Fibroblast of skin of left biceps (primary cell): Measurements from ENCODE around the gene SMARCA4.
A peak's percentile ranks its signal among the peaks of the same experiment; 100 is the strongest.
"Not testable (repeated sequence)": the region's sequence is repeated elsewhere in the genome, so short reads cannot be mapped to it uniquely, and the experiment has no call there.

ENCODE experiments used
- DNase-seq, 2 experiments: peaks; one replicate each; pipeline ENCODE4 v3.0.0-alpha.2; 2013; ENCODE audit warnings: low read depth in 2 of 2

SMARCA4 gene

GRCh38 chr19:10928563-10929401 is 32.0 kb upstream of the SMARCA4 start, which contains the start of the genes TIMM29 and YIPF2:
TSS of gene TIMM29 (plus strand) at chr19:10928811. CDS start at chr19:10928823, 12 bp downstream.
TSS of gene YIPF2 (minus strand) at chr19:10928639. CDS start at chr19:10928410, 229 bp downstream.
- peak; percentile 96 to 97 for DNase-seq

DNA sequence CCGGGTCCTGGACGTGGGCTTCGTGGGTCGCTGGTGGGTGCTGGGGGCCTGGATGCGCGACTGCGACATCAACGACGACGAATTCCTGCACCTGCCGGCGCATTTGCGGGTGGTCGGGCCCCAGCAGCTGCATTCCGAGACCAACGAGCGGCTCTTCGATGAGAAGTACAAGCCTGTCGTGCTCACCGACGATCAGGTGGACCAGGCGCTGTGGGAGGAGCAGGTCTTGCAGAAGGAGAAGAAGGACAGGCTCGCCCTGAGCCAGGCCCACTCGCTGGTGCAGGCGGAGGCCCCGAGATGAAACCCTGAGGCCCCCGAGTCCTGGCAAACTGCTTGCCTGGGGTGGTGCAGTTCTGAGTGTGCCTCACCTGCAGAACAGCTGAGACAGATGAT is 31.4 kb upstream of the SMARCA4 start:
- DNase-seq = no peak

- no peak for DNase-seq
Observed at GRCh38 chr19:10935371-10936059, 25.3 kb upstream of the SMARCA4 start.

DNA sequence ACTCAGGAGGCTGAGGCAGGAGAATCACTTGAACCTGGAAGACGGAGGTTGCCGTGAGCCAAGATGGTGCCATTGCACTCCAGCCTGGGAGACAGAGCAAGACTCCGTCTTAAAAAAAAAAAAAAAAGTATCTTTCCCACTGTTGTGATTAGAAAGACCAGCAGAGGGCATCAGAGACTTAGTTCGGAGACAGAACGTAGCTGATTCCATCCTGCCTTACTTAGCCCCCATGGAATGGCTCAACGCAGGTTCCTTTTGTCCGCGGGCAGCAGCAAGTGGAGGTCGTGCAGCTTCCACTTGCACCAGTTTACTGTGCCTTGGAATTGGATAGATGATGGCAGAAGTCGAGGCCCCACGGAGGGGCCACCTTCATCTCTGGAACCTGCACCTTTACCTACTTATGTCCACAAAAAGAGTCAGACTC is 24.2 kb upstream of the SMARCA4 start:
- peak; percentile 43 to 46 for DNase-seq

DNA sequence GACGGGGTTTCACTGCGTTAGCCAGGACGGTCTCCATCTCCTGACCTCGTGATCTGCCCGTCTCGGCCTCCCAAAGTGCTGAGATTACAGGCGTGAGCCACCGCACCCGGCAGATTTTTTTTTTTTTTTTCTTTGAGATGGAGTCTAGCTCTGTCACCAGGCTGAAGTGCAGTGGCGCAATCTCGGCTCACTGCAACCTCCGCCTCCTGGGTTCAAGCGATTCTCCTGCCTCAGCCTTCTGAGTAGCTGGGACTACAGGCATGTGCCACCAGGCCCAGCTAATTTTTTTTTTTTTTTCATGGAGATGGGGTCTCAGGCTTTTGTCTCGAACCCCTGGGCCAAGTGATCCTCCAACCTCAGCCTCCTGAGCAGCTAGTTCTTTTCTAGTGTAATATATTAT is 19.2 kb upstream of the SMARCA4 start:
- not testable (repeated sequence) for DNase-seq

- not testable (repeated sequence) for DNase-seq
Observed at GRCh38 chr19:10943412-10943811, 17.4 kb upstream of the SMARCA4 start.

- DNase-seq = no peak
Observed at GRCh38 chr19:10945264-10945663, 15.6 kb upstream of the SMARCA4 start.

- DNase-seq = peak in 1 of 2 experiments; percentile 37
Observed at GRCh38 chr19:10946958-10947657, 13.7 kb upstream of the SMARCA4 start.

GRCh38 chr19:10952809-10953208 is 8.0 kb upstream of the SMARCA4 start:
- no peak for DNase-seq

GRCh38 chr19:10959277-10959968 is 1.4 kb upstream of the SMARCA4 start:
- DNase-seq = not testable (repeated sequence)

DNA sequence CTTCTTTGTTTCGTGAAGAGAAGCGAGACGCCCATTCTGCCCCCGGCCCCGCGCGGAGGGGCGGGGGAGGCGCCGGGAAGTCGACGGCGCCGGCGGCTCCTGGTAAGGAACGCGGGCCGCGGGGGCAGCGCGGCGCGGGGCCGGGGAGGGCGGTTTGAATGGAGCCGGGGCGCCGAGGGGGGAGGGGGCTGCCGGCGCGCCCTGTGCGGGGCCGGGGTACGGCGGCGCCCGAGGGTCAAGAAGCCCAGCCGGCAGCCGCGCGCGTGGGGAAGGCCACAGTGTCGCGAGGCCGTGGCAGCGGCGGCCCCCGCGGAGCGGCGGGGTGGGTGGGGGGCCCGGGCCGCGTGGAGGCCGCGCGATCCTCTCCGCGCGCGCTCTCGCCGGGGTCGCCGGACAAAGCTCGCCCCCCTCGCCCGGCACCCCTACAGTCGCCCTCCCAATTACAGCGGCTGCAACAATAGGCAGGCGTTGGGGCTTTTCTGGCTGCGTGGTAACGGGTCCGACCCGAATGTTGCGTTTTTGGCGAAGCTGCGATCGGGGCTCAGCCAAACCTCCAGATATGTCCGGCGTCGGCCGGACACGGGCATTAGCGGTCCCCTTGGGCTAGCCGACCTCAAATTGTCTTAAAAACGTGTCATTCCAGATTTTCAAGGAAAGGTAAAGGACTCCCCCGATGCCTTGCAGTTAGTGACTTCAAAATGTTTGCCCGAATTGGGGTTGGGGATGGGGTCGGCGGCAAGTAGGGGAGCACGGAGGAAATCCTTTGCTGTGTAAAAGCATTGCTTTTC is 437 bp downstream of the SMARCA4 start:
- no peak for DNase-seq

GRCh38 chr19:10962863-10963262 is 2.0 kb downstream of the SMARCA4 start:
- no peak for DNase-seq

DNA sequence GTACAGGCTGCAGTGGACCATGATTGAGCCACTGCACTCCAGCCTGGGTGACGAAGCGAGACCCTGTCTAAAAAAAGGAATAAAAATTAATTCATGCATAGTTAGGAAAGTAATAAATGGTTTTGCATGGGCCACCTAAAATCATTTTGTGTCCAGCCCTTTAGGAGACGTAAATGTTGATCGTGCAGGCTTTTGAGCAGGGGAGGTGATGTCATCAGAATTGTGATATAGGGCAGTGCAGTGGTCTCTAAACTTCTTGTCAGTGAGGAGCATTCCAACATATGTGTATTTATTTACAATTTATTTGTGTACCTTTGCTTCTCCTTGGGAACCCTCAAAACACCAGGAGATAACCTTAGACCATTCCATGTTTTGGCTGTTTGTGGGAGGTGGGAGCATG is 3.0 kb downstream of the SMARCA4 start:
- DNase-seq = no peak

DNA sequence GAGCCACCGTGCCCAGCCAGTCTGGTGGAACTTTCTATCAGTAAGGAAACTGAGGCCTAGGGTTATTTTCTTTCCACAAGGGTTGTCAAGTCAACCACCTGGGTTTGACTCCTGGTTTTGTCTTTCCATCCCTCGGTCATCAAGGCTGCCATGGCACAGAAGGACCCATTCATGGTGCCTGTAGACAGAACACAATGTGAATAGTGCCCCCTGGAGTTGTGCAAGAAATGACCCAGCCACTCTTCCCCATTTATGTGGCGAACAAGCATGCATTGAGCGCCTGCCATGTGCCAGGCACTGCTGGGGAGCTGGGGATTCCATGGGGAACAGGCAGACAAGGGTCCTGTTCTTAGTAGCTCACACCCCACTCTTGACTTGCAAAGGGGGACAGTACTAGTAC is 4.1 kb downstream of the SMARCA4 start:
- no peak for DNase-seq

GRCh38 chr19:10965398-10965797 is 4.6 kb downstream of the SMARCA4 start:
- no peak for DNase-seq

GRCh38 chr19:10966809-10967208 is 6.0 kb downstream of the SMARCA4 start:
- DNase-seq = no peak

DNA sequence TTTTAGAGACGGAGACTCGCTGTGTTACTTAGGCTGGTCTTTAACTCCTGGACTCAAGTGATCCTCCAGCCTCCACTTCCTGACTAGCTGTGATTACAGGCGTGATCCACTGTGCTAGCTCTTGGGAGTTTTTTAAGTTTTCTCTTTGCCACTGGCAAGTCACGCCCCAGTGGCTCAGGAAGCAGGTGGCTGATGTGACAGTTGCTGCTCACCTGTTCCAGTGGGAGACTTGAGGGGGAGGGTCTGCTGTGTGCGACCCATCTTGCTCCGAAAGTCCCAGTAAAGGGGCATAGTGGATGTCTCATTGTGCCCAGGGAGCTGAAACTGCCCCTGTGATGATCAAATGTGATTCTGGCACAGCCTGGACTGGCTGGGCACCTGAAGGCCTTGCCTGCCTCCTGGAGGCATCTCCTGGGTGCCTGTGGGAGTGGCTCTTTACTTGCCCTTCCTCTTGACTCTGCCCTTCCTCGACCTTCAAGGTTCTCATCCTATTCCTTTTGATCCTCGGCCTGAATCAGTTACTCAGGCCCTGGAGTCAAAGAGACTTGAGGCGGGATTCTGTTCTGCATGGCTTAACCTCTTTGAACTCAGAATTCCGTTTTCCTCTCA is 7.8 kb downstream of the SMARCA4 start:
- no peak for DNase-seq

DNA sequence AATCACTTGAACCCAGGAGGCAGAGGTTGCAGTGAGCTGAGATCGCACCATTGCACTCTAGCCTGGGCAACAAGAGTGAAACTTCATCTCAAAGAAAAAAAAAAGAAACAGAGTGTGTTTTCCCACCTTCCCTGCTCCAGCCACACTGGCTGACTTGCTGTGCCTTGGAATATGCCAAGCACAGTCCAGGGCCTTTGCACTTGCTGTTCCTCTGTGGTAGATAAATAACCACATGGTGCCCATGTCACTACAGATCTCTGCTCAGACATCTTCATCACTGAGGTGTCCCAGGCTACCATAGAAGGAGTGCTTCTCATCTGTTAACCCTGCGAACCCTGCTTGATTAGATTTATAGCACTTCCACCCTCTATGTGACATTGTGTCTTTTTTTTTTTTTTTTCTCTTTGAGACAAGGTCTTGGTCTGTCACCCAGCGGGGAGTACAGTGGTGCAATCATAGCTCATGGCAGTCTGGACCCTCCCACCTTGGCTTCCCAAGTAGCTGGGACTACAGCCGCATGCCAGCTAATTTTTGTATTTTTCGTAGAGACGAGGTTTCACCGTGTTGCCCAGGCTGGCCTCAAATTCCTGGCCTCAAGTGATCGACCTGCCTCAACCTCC is 10.4 kb downstream of the SMARCA4 start:
- DNase-seq = no peak

DNA sequence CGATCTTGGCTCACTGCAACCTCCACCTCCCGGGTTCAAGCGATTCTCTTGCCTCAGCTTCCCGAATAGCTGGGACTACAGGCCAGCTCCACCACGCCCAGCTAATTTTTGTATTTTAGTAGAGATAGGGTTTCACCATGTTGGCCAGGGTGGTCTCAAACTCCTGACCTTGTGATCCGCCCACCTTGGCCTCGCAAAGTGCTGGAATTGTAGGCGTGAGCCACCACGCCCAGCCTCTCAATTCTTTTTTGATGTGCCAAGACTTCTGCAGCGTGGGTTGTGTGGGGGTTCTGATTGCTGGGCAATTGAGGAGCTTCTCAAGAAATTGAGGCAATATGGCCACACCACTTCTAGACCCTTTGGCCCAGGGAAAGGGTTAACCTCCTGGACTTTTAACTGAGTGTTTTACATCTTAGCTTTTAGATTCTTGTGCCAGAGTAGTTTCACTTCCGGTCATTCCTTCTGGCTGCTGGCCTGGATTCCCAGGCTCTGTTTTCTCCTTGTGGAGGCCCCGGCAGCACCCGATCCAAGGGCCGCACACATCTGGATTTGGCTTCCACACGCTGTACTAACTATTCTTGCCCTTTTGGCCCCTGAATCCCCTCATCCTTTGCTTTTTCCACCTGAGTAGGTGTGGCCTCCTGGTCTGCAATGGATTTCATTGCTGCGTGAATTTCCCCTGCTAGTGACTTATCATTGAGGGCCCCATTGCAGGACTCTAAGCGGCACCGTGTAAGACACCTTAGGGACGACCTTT is 14.7 kb downstream of the SMARCA4 start:
- no peak for DNase-seq
